Activated B cell treated with CpG ODN at 0.5 μM for 24 hours (primary cell): ENCODE data around the gene MARCO. TPM values are rescaled to one million over a fixed set of nuclear protein-coding genes. Genes with fewer than 3 reads are reported as not detected.
"Not testable (repeated sequence)": the region's sequence is repeated elsewhere in the genome, so short reads cannot be mapped to it uniquely, and the experiment has no call there.

Experiments
- ATAC-seq: fragments of 200-7000 bp; cut with Tn5 transposase; one replicate; pipeline ENCODE4 v1.10.0; 2021; ENCODE audit warnings: low read depth, mild to moderate bottlenecking, moderate library complexity
- CTCF ChIA-PET: fragments of 350-600 bp; sonication (Branson Sonifier 250); formaldehyde crosslinking; loops from one replicate; lab custom pipeline; 2021; ENCODE audit warnings: antibody characterized with exemption; lab: Charles Lee
- POLR2A ChIA-PET: fragments of 350-600 bp; sonication (Branson Sonifier 250); formaldehyde crosslinking; loops from one replicate; lab custom pipeline; 2021; ENCODE audit warnings: antibody characterized with exemption; lab: Charles Lee
- DNase-seq: peaks from one replicate; pipeline ENCODE4 v3.0.0; 2022
- H3K27ac Mint-ChIP-seq: one replicate; pipeline ENCODE4 v1.8.0; 2020; ENCODE audit warnings: mixed read lengths
- H3K27me3 Mint-ChIP-seq: one replicate; pipeline ENCODE4 v1.8.0; 2021; ENCODE audit warnings: mixed read lengths
- H3K36me3 Mint-ChIP-seq: one replicate; pipeline ENCODE4 v1.8.0; 2021; ENCODE audit warnings: low read depth, mixed read lengths
- H3K4me1 Mint-ChIP-seq: one replicate; pipeline ENCODE4 v1.8.0; 2021; ENCODE audit warnings: mixed read lengths
- H3K4me3 Mint-ChIP-seq: one replicate; pipeline ENCODE4 v1.8.0; 2020; ENCODE audit warnings: mild to moderate bottlenecking, mixed read lengths
- H3K9me3 Mint-ChIP-seq: one replicate; pipeline ENCODE4 v1.8.0; 2020; ENCODE audit warnings: mixed read lengths
- CTCF ChIP-seq: fragments of 200-600 bp; IDR thresholded peaks from one replicate; pipeline ENCODE4 v1.8.0; 2022; ENCODE audit warnings: antibody characterized with exemption, mild to moderate bottlenecking
- intact Hi-C: fragments of 100-400 bp; cut with micrococcal nuclease; formaldehyde crosslinking; loops from one replicate; pipeline ENCODE4 v1.15.1; 2024
- total RNA-seq: library from RNA; stranded (reverse); gene quantifications from 2 replicates; pipeline ENCODE4 v1.2.3, GENCODE V29; 2022

MARCO gene
- total RNA-seq, 1 donor from 2014 or later, result not detected

- ChIA-PET POLR2A (no interaction called here), CTCF (no interaction called here)
- H3K27me3 Mint-ChIP-seq, result peaks cover 16% of the 10 kb centered on the region
- H3K36me3 Mint-ChIP-seq, result no peaks in the 10 kb centered on the region
- H3K9me3 Mint-ChIP-seq, result no peaks in the 10 kb centered on the region
- no peak overlapping the region for H3K4me3 Mint-ChIP-seq
- ATAC-seq (no peak), DNase-seq (no peak)
- H3K4me1 Mint-ChIP-seq, result no peaks in the 10 kb centered on the region
- TF ChIP-seq CTCF, result no peak
- intact Hi-C loops, result no loop called here
- H3K27ac Mint-ChIP-seq, result no peak overlapping the region
These were observed 3.9 kb downstream of the MARCO start for GRCh38 chr2:118945881-118946280.

DNA sequence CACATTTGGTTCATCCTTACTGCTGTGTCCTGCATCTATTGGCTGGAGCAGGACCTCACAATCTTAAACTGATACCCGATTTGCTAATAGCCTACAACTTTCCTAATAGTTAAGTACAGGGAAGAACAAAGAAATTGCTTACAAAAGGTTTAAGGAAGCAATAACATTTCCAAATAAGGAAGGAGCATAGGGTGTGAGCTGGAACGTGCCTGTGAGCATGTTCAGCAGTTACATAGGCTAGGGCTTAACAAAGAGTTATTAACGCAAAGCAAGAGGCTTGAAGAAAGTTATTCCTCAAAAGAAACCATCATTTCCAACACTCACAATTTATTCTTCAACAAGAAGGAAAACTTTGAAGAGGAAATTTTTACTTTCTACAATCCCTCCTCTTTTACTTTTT, 6.3 kb downstream of the MARCO start:
- H3K27me3 Mint-ChIP-seq, result peaks cover 11% of the 10 kb centered on the region
- intact Hi-C loops, H3K27ac Mint-ChIP-seq, H3K4me3 Mint-ChIP-seq, H3K4me1 Mint-ChIP-seq, ATAC-seq, POLR2A ChIA-PET, H3K9me3 Mint-ChIP-seq, CTCF ChIA-PET, H3K36me3 Mint-ChIP-seq, DNase-seq: not testable (repeated sequence)

DNA sequence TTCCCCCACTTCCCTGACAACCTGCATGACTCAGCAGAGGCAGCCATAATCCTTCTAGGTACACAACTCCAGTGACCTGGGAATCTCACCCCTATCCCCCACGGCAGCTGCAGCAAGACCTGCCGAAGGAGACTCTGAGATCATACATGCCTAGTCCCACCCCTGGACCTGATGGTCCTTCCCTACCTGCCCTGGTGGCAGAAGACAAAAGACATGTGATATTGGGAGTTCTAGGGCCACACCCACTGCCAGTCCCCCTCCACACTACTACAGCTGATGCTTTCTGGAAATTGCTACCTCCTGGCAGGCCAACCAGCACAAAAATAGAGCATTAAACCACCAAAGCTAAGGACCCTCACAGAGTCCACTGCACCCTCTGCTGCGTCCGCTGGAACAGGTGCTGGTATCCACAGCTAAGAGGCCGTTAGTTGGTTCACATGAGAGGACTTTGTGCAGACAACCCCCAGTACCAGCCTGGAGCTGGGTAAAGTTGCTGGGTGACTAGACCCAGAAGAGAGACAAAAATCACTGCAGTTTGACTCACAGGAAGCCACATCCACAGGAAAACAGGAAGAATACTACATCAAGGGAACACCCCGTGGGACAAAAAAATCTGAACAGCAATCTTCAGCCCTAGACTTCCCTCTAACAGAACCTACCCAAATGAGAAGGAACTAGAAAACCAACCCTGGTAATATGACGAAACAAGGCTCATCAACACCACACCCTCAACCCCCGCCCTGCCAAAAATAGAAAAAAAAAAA, 12.5 kb downstream of the MARCO start:
- H3K36me3 Mint-ChIP-seq, result no peaks in the 10 kb centered on the region
- CTCF ChIA-PET, result no interaction called here
- peaks cover 19% of the 10 kb centered on the region for H3K9me3 Mint-ChIP-seq
- DNase-seq, result no peak
- no peak overlapping the region for H3K27ac Mint-ChIP-seq
- intact Hi-C loops, result no loop called here
- peaks cover 5% of the 10 kb centered on the region for H3K27me3 Mint-ChIP-seq
- no peaks in the 10 kb centered on the region for H3K4me1 Mint-ChIP-seq
- no peak for ATAC-seq
- POLR2A ChIA-PET, result no interaction called here
- TF ChIP-seq CTCF, result no peak
- no peak overlapping the region for H3K4me3 Mint-ChIP-seq

- H3K36me3 Mint-ChIP-seq, result no peaks in the 10 kb centered on the region
- intact Hi-C loops, result no loop called here
- peaks cover 6% of the 10 kb centered on the region for H3K27me3 Mint-ChIP-seq
These were observed 23.7 kb downstream of the MARCO start for GRCh38 chr2:118965737-118966136.

DNA sequence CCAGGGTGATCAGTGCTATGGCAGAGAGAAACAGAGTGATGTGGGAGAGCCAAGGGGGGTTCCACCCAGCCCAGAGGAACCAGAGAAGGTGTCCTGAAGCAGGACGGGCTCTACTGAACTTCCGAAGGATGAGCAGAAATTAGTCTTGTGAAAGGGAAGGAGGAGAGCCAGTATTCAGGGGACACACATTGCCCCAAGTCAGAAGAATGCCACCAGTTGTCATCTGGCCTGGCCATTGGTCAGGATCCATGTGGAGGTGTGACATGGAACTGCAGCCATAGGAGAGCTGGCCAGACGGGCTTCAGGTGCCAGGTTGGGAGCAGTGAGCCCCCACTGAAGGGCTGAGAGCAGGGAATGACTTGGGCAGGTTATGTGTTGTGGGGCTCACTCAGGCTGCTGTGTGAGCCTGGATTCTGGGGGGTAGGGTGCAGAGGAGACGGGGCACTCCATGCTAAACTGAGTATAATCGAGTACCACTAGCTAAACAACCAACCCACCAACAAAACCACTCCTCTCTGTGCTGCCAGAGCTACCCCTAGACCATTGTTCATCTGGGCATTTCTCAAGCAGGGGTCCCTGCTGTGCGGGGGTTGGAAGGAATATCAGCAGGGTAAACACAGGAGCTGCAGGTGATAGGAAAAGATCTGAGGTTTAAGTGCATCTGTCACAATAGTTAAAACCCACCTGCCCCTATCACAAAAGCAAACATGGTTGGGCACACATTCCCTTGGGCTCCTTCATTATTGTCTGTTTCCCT, 25.3 kb downstream of the MARCO start:
- Mint-ChIP-seq H3K4me1 (no peaks in the 10 kb centered on the region), H3K27ac (no peak overlapping the region), H3K36me3 (no peaks in the 10 kb centered on the region), H3K27me3 (peaks cover 9% of the 10 kb centered on the region), H3K4me3 (no peak overlapping the region), H3K9me3 (peaks cover 2% of the 10 kb centered on the region)
- ATAC-seq (no peak), DNase-seq (no peak)
- ChIA-PET CTCF (no interaction called here), POLR2A (no interaction called here)
- TF ChIP-seq CTCF, result no peak
- intact Hi-C loops, result no loop called here

More at GRCh38 chr2:118965737-118966136, 23.7 kb downstream of the MARCO start:
- H3K4me3 Mint-ChIP-seq, result no peak overlapping the region
- no peak for TF ChIP-seq CTCF
- ChIA-PET CTCF (no interaction called here), POLR2A (no interaction called here)
- no peaks in the 10 kb centered on the region for H3K4me1 Mint-ChIP-seq
- H3K9me3 Mint-ChIP-seq, result peaks cover 5% of the 10 kb centered on the region
- ATAC-seq, result no peak
- no peak for DNase-seq
- no peak overlapping the region for H3K27ac Mint-ChIP-seq
